ENCODE results near the gene MTFR2.

MTFR2 gene

DNA sequence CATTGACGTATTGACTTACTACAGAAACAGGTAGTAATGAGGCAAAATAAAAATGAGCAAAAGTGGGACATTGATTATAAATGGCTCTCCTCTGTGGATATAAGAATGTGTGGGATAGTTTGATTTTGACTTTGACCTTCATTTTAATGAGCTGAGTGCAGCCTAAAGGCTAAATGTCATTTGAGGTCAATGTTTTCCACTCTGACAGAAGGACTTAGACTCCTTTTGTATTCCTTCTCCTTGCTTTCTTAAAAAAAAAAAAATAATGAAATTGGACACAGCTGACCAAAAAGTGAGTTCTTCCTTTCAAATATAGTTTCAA is 68.6 kb downstream of the MTFR2 start:
- DNase-seq = no peak

All from CD4-positive, alpha-beta T cell treated with Interleukin-12 subunit alpha and Interleukin-12 subunit beta, for 1 hour (primary cell).